ENCODE results near the gene SMAD5.

DNA sequence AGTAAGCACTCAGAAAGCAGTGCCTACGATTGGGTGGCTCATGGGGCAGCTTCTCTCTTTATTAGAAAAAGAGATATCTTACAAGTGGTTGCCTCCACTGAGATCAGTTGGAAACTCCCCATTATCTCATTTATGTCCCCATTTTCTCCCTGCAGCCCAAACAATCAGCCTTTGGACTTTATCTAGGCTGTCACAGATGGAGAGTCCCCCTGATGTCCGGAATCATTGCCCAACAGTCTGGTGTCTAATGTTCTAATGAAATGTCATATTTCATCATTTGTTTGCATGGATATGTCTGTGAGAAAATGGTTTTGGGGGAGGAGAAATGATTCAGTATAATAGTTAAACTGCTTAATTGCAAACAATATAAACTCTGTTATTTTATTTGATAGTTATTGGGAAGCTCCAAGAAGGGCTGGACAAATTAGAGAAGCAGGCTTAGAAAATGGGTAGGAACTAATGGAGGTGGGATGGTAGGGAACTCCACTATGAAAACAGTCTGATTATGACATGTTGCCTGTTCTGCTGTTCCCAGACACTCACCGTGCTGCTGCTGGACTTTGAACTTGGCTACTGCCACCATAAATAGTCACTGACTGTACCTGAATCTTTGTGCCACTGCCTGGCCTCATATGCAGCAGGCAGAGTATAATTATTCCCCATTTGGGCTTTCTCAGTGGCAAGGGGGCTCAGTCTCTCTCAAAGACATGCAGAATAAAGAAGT lies 38.3 kb upstream of the SMAD5 start:
- TF ChIP-seq, protein P1, sequence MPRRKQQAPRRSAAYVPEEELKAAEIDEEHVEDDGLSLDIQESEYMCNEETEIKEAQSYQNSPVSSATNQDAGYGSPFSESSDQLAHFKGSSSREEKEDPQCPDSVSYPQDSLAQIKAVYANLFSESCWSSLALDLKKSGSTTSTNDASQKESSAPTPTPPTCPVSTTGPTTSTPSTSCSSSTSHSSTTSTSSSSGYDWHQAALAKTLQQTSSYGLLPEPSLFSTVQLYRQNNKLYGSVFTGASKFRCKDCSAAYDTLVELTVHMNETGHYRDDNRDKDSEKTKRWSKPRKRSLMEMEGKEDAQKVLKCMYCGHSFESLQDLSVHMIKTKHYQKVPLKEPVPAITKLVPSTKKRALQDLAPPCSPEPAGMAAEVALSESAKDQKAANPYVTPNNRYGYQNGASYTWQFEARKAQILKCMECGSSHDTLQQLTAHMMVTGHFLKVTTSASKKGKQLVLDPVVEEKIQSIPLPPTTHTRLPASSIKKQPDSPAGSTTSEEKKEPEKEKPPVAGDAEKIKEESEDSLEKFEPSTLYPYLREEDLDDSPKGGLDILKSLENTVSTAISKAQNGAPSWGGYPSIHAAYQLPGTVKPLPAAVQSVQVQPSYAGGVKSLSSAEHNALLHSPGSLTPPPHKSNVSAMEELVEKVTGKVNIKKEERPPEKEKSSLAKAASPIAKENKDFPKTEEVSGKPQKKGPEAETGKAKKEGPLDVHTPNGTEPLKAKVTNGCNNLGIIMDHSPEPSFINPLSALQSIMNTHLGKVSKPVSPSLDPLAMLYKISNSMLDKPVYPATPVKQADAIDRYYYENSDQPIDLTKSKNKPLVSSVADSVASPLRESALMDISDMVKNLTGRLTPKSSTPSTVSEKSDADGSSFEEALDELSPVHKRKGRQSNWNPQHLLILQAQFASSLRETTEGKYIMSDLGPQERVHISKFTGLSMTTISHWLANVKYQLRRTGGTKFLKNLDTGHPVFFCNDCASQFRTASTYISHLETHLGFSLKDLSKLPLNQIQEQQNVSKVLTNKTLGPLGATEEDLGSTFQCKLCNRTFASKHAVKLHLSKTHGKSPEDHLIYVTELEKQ (tag by site-specific recombination; IDR thresholded peaks at IDR 0.05; ENCODE audit: borderline replicate concordance) = no peak
- TF ChIP-seq, protein P2, sequence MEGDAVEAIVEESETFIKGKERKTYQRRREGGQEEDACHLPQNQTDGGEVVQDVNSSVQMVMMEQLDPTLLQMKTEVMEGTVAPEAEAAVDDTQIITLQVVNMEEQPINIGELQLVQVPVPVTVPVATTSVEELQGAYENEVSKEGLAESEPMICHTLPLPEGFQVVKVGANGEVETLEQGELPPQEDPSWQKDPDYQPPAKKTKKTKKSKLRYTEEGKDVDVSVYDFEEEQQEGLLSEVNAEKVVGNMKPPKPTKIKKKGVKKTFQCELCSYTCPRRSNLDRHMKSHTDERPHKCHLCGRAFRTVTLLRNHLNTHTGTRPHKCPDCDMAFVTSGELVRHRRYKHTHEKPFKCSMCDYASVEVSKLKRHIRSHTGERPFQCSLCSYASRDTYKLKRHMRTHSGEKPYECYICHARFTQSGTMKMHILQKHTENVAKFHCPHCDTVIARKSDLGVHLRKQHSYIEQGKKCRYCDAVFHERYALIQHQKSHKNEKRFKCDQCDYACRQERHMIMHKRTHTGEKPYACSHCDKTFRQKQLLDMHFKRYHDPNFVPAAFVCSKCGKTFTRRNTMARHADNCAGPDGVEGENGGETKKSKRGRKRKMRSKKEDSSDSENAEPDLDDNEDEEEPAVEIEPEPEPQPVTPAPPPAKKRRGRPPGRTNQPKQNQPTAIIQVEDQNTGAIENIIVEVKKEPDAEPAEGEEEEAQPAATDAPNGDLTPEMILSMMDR (tag by site-specific recombination; IDR thresholded peaks at IDR 0.05) = no peak
- TF ChIP-seq ZNF10 (tag by site-specific recombination; IDR thresholded peaks at IDR 0.05) (no peak), BCL11A (tag by site-specific recombination; IDR thresholded peaks at IDR 0.05; ENCODE audit: low read depth) (no peak), ZNF514 (tag by site-specific recombination; IDR thresholded peaks at IDR 0.05) (no peak), ZNF140 (tag by site-specific recombination; IDR thresholded peaks at IDR 0.05) (no peak), ZNF776 (tag by site-specific recombination; IDR thresholded peaks at IDR 0.05; ENCODE audit: borderline replicate concordance) (no peak), SP2 (tag by site-specific recombination; IDR thresholded peaks at IDR 0.05) (no peak)
- TF ChIP-seq, protein P3, sequence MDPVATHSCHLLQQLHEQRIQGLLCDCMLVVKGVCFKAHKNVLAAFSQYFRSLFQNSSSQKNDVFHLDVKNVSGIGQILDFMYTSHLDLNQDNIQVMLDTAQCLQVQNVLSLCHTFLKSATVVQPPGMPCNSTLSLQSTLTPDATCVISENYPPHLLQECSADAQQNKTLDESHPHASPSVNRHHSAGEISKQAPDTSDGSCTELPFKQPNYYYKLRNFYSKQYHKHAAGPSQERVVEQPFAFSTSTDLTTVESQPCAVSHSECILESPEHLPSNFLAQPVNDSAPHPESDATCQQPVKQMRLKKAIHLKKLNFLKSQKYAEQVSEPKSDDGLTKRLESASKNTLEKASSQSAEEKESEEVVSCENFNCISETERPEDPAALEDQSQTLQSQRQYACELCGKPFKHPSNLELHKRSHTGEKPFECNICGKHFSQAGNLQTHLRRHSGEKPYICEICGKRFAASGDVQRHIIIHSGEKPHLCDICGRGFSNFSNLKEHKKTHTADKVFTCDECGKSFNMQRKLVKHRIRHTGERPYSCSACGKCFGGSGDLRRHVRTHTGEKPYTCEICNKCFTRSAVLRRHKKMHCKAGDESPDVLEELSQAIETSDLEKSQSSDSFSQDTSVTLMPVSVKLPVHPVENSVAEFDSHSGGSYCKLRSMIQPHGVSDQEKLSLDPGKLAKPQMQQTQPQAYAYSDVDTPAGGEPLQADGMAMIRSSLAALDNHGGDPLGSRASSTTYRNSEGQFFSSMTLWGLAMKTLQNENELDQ (tag by site-specific recombination; IDR thresholded peaks at IDR 0.05; ENCODE audit: low read depth) = no peak

All from HEK293 (cell line).